ENCODE measurements around the gene MTMR3.

Gene MTMR3

GRCh38 chr22:29917052-29917902 lies 34.3 kb downstream of the MTMR3 start:
- no peak for DNase-seq

GRCh38 chr22:29925402-29925801 lies 42.4 kb downstream of the MTMR3 start:
- no peak for DNase-seq

- DNase-seq: no peak
Observed at GRCh38 chr22:29926057-29926456, 43.1 kb downstream of the MTMR3 start.

- no peak for DNase-seq
Observed at GRCh38 chr22:29932136-29932535, 49.2 kb downstream of the MTMR3 start.

GRCh38 chr22:29933619-29934018 lies 50.6 kb downstream of the MTMR3 start:
- DNase-seq: no peak

GRCh38 chr22:29934596-29934995 lies 51.6 kb downstream of the MTMR3 start:
- DNase-seq: no peak

- DNase-seq: no peak
Observed at GRCh38 chr22:29936186-29936585, 53.2 kb downstream of the MTMR3 start.

GRCh38 chr22:29937940-29938693 lies 55.1 kb downstream of the MTMR3 start:
- peak in 1 of 2 donors; percentile 17 for DNase-seq

- no peak for DNase-seq
Observed at GRCh38 chr22:29940526-29940925, 57.6 kb downstream of the MTMR3 start.

- no peak for DNase-seq
Observed at GRCh38 chr22:29944339-29944738, 61.4 kb downstream of the MTMR3 start.

GRCh38 chr22:29945435-29945834 lies 62.5 kb downstream of the MTMR3 start:
- no peak for DNase-seq

GRCh38 chr22:29946220-29946619 lies 63.2 kb downstream of the MTMR3 start:
- DNase-seq: no peak

GRCh38 chr22:29947410-29948384 lies 64.7 kb downstream of the MTMR3 start:
- DNase-seq: no peak

GRCh38 chr22:29948385-29948769 lies 65.4 kb downstream of the MTMR3 start:
- no peak for DNase-seq

- DNase-seq: no peak
Observed at GRCh38 chr22:29949872-29950271, 66.9 kb downstream of the MTMR3 start.

- DNase-seq: no peak
Observed at GRCh38 chr22:29951791-29952413, 68.9 kb downstream of the MTMR3 start.

GRCh38 chr22:29954203-29954855 lies 71.4 kb downstream of the MTMR3 start:
- DNase-seq: no peak

- no peak for DNase-seq
Observed at GRCh38 chr22:29956680-29957079, 73.7 kb downstream of the MTMR3 start.

GRCh38 chr22:29958170-29958569 lies 75.2 kb downstream of the MTMR3 start:
- DNase-seq: no peak

GRCh38 chr22:29964776-29965175 lies 81.8 kb downstream of the MTMR3 start:
- DNase-seq: no peak

- DNase-seq: no peak
Observed at GRCh38 chr22:29967461-29967860, 84.5 kb downstream of the MTMR3 start.

- no peak for DNase-seq
Observed at GRCh38 chr22:29971607-29972006, 88.6 kb downstream of the MTMR3 start.

Data from stimulated activated CD4-positive, alpha-beta T cell treated with anti-CD3 and anti-CD28 coated beads, Interleukin-2, amount 100 ng/mL, for 24 hours (primary cell).